Osteocyte (in vitro differentiated cells): Measurements from ENCODE around the gene ABLIM1. TPM values are rescaled to one million over a fixed set of nuclear protein-coding genes. Genes with fewer than 3 reads are reported as not detected.
A peak's percentile ranks its signal among the peaks of the same experiment; 100 is the strongest.

Experiments
- DNase-seq: peaks from one replicate; pipeline ENCODE4 v3.0.0; 2021; ENCODE audit warnings: mixed read lengths; ENCODE audit not compliant: unreplicated experiment; ENCODE audit errors: extremely low spot score
- H3K27ac Mint-ChIP-seq: one replicate; pipeline ENCODE4 v1.8.0; 2021; ENCODE audit warnings: mild to moderate bottlenecking, mixed read lengths; ENCODE audit not compliant: unreplicated experiment
- H3K27me3 Mint-ChIP-seq: one replicate; pipeline ENCODE4 v1.8.0; 2021; ENCODE audit warnings: mixed read lengths; ENCODE audit not compliant: unreplicated experiment
- H3K36me3 Mint-ChIP-seq: one replicate; pipeline ENCODE4 v1.8.0; 2021; ENCODE audit warnings: mixed read lengths; ENCODE audit not compliant: unreplicated experiment
- H3K4me1 Mint-ChIP-seq: one replicate; pipeline ENCODE4 v1.8.0; 2021; ENCODE audit warnings: mixed read lengths; ENCODE audit not compliant: unreplicated experiment
- H3K4me3 Mint-ChIP-seq: one replicate; pipeline ENCODE4 v1.8.0; 2021; ENCODE audit warnings: mild to moderate bottlenecking, moderate library complexity, mixed read lengths; ENCODE audit not compliant: unreplicated experiment
- H3K9me3 Mint-ChIP-seq: one replicate; pipeline ENCODE4 v1.8.0; 2021; ENCODE audit warnings: mixed read lengths; ENCODE audit not compliant: unreplicated experiment
- total RNA-seq: library from RNA; stranded (reverse); gene quantifications from 2 replicates; pipeline ENCODE4 v1.2.1, GENCODE V29; 2021
- TF ChIP-seq, protein P1 (sequence below): fragments of 200-600 bp; sonication (generic); IDR thresholded peaks from 2 replicates; pipeline ENCODE4 v1.5.0; 2021; ENCODE audit warnings: antibody characterized with exemption, mild to moderate bottlenecking, moderate library complexity

ABLIM1 gene
- total RNA-seq, 1 donor from 2014 or later: 39.0 TPM

DNA sequence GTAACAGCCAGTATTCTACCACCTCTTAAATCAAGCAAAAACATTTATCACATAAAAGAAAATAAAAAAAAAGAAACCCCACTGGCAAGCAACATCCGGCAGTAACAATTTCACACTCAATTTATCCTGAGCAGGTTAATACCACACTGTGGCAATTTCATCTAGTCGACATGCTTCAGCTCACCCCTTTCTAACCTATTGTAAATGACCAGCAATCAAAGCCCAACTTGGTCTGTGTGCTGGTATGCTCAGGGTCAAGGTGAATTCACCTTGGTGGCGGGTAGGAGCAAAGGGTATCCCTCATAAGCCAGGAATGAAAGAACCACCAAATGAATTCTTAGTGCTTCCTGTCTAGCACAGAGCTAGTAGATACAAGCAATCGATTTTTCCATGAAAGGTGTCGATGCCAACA, 144.7 kb downstream of the ABLIM1 start:
- Mint-ChIP-seq H3K36me3 (peaks cover 4% of the 10 kb centered on the region), H3K4me3 (no peak overlapping the region), H3K27ac (no peak overlapping the region), H3K27me3 (no peaks in the 10 kb centered on the region), H3K9me3 (no peaks in the 10 kb centered on the region), H3K4me1 (peaks cover 2% of the 10 kb centered on the region)
- TF ChIP-seq, protein P1, sequence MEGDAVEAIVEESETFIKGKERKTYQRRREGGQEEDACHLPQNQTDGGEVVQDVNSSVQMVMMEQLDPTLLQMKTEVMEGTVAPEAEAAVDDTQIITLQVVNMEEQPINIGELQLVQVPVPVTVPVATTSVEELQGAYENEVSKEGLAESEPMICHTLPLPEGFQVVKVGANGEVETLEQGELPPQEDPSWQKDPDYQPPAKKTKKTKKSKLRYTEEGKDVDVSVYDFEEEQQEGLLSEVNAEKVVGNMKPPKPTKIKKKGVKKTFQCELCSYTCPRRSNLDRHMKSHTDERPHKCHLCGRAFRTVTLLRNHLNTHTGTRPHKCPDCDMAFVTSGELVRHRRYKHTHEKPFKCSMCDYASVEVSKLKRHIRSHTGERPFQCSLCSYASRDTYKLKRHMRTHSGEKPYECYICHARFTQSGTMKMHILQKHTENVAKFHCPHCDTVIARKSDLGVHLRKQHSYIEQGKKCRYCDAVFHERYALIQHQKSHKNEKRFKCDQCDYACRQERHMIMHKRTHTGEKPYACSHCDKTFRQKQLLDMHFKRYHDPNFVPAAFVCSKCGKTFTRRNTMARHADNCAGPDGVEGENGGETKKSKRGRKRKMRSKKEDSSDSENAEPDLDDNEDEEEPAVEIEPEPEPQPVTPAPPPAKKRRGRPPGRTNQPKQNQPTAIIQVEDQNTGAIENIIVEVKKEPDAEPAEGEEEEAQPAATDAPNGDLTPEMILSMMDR: no peak
- no peak for DNase-seq

DNA sequence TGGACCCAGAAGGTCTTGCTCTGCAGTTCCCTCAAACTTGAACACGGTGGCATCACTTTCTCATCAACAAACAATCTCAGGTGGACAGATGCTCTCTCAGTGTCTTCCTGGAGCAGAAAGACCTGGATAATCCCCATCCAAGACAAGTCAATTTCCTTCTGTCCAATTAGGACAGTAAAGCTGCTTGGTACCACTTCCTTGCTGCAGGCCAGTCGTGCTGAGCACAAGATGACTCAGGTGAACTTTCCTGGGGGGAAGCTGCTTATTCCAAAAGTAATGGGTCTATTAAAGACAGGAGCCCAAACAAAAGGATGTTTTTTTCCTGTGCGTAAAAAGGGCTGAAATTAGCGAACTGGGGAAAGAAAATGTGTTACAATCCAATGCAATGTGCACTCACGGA, 146.2 kb downstream of the ABLIM1 start:
- Mint-ChIP-seq H3K36me3 (peaks cover 4% of the 10 kb centered on the region), H3K4me3 (no peak overlapping the region), H3K27me3 (no peaks in the 10 kb centered on the region), H3K4me1 (peaks cover 15% of the 10 kb centered on the region), H3K27ac (no peak overlapping the region), H3K9me3 (no peaks in the 10 kb centered on the region)
- TF ChIP-seq, protein P1: no peak
- no peak for DNase-seq

DNA sequence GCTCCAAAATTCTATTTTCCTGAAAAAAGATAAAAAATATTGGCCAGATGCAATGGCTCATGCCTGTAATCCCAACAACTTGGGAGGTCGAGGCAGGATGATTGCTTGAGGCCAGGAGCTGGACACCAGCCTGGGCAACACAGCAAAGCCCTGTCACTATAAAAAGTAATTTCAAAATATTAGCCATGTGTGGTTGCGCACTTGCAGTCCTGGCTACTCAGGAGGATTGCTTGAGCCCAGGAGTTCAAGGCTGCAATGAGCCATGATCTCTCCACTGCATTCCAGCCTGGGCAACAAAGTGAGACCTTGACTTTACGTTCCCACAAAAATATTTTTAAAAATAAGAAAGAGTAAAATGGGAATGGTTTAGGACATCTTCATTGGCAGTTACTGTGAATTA, 149.7 kb downstream of the ABLIM1 start:
- TF ChIP-seq, protein P1: no peak
- no peak for DNase-seq
- Mint-ChIP-seq H3K9me3 (no peaks in the 10 kb centered on the region), H3K27me3 (no peaks in the 10 kb centered on the region), H3K4me3 (no peak overlapping the region), H3K36me3 (peaks cover 4% of the 10 kb centered on the region), H3K27ac (no peak overlapping the region), H3K4me1 (peaks cover 48% of the 10 kb centered on the region)

DNA sequence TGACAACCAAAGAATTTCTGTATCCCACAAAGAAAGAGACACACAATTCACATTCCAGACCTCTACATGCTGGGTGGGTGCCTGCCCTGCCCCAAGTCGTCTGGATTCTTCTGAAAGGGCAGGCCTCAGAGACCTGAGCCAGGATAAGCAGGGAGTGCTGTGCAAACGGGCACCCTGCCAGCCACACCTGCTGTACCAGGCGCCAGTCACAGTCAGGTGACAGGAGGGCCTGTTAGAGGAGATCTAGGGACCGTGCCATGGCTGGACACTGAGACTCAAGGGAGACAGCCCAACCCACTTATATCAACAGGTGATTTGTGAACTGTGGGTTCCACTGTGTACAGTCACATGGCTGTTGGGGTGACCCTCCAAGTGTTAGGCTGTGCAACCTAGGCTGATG, 150.6 kb downstream of the ABLIM1 start:
- H3K4me1 Mint-ChIP-seq: peaks cover 57% of the 10 kb centered on the region
- peaks cover 4% of the 10 kb centered on the region for H3K36me3 Mint-ChIP-seq
- TF ChIP-seq, protein P1: no peak
- no peaks in the 10 kb centered on the region for H3K27me3 Mint-ChIP-seq
- DNase-seq: no peak
- H3K27ac Mint-ChIP-seq: peak overlapping the region; percentile 82
- H3K9me3 Mint-ChIP-seq: no peaks in the 10 kb centered on the region
- no peak overlapping the region for H3K4me3 Mint-ChIP-seq

DNA sequence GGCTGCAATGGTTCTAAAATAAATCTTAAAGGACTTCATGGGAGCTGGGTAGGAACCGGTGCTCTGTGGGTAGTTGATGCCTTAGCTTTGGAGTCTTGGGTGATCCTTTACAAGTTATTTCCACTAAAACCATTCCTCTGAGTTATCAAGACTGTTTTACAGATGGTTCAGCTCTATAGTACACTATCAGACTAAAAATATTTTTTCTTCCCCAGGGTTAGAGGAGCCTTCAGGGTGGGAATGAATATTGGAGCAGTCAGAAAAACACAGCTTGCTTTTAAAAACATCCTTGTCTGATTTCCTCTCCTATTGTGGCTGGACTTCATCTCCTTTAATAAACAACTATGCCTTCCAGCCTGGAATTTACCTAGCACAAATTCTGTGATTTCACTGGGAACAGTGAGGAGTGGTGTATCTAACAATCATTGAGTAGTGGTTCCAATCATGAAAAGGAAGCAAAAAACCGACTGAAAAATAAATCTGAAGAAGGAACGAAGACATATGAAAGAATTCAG, 151.1 kb downstream of the ABLIM1 start:
- Mint-ChIP-seq H3K36me3 (peaks cover 4% of the 10 kb centered on the region), H3K4me3 (peak overlapping the region; percentile 23), H3K27me3 (no peaks in the 10 kb centered on the region), H3K4me1 (peaks cover 60% of the 10 kb centered on the region), H3K9me3 (no peaks in the 10 kb centered on the region), H3K27ac (peak overlapping the region; percentile 82)
- TF ChIP-seq, protein P1: no peak
- no peak for DNase-seq
